ENCODE data around the gene TGFB3.

Gene TGFB3

GRCh38 chr14:76022991-76023390, 41.2 kb upstream of the TGFB3 start:
- H3K4me3 ChIP-seq (ENCODE audit: low read length): no peak overlapping the region
- H3K9me2 ChIP-seq (replicated peaks; ENCODE audit: insufficient read depth, low read length): no peaks in the 10 kb centered on the region
- H3F3A ChIP-seq (ENCODE audit: insufficient read depth, low read length): no peaks in the 10 kb centered on the region
- no peaks in the 10 kb centered on the region for H3K79me2 ChIP-seq (ENCODE audit: low read length)
- H4K20me1 ChIP-seq (ENCODE audit: insufficient read depth, low read length): no peaks in the 10 kb centered on the region
- H3K27me3 ChIP-seq (replicated peaks; ENCODE audit: insufficient read depth, low read length): no peaks in the 10 kb centered on the region
- no peaks in the 10 kb centered on the region for H3K36me3 ChIP-seq (replicated peaks; ENCODE audit: insufficient read depth, low read length)
- no peak overlapping the region for H3K9ac ChIP-seq (ENCODE audit: low read length)
- no peak overlapping the region for H3K4me2 ChIP-seq (ENCODE audit: low read depth, low read length)
- TF ChIP-seq, protein P1, sequence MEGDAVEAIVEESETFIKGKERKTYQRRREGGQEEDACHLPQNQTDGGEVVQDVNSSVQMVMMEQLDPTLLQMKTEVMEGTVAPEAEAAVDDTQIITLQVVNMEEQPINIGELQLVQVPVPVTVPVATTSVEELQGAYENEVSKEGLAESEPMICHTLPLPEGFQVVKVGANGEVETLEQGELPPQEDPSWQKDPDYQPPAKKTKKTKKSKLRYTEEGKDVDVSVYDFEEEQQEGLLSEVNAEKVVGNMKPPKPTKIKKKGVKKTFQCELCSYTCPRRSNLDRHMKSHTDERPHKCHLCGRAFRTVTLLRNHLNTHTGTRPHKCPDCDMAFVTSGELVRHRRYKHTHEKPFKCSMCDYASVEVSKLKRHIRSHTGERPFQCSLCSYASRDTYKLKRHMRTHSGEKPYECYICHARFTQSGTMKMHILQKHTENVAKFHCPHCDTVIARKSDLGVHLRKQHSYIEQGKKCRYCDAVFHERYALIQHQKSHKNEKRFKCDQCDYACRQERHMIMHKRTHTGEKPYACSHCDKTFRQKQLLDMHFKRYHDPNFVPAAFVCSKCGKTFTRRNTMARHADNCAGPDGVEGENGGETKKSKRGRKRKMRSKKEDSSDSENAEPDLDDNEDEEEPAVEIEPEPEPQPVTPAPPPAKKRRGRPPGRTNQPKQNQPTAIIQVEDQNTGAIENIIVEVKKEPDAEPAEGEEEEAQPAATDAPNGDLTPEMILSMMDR (IDR thresholded peaks at IDR 0.05; ENCODE audit: low read length): no peak
- no peak overlapping the region for H3K27ac ChIP-seq (ENCODE audit: low read length)
- no peak overlapping the region for H2AFZ ChIP-seq (ENCODE audit: low read length)
- H3K4me1 ChIP-seq (ENCODE audit: low read length): 0 out of 2 replicates have a peak, but pooled peaks cover 5% of the 10 kb centered on the region
- H3K9me3 ChIP-seq (replicated peaks; ENCODE audit: insufficient read depth, low read length): no peaks in the 10 kb centered on the region
- no peak for DNase-seq

GRCh38 chr14:76019676-76020075, 37.9 kb upstream of the TGFB3 start:
- TF ChIP-seq EZH2phosphoT487 (IDR thresholded peaks at IDR 0.05; ENCODE audit: low read length): no peak
- TF ChIP-seq, protein P1 (IDR thresholded peaks at IDR 0.05; ENCODE audit: low read length): no peak
- TF ChIP-seq EZH2 (optimal IDR thresholded peaks at IDR 0.05; ENCODE audit: low read depth, low read length): no peak
- Histone ChIP-seq H3K9me3 (replicated peaks; ENCODE audit: insufficient read depth, low read length) (no peaks in the 10 kb centered on the region), H3K27me3 (replicated peaks; ENCODE audit: insufficient read depth, low read length) (no peaks in the 10 kb centered on the region), H3K4me3 (ENCODE audit: low read length) (no peak overlapping the region), H3F3A (ENCODE audit: insufficient read depth, low read length) (no peaks in the 10 kb centered on the region), H3K27ac (ENCODE audit: low read length) (no peak overlapping the region), H3K4me2 (ENCODE audit: low read depth, low read length) (no peak overlapping the region), H2AFZ (ENCODE audit: low read length) (no peak overlapping the region), H4K20me1 (ENCODE audit: insufficient read depth, low read length) (no peaks in the 10 kb centered on the region), H3K79me2 (ENCODE audit: low read length) (no peaks in the 10 kb centered on the region), H3K9me2 (replicated peaks; ENCODE audit: insufficient read depth, low read length) (no peaks in the 10 kb centered on the region), H3K9ac (ENCODE audit: low read length) (no peak overlapping the region), H3K36me3 (replicated peaks; ENCODE audit: insufficient read depth, low read length) (no peaks in the 10 kb centered on the region), H3K4me1 (ENCODE audit: low read length) (0 out of 2 replicates have a peak, but pooled peaks cover 5% of the 10 kb centered on the region)
- DNase-seq: no peak

GRCh38 chr14:76015668-76016067, 33.9 kb upstream of the TGFB3 start:
- no peak overlapping the region for H3K27ac ChIP-seq (ENCODE audit: low read length)
- H3K4me1 ChIP-seq (ENCODE audit: low read length): no peaks in the 10 kb centered on the region
- H3K9ac ChIP-seq (ENCODE audit: low read length): no peak overlapping the region
- H3K27me3 ChIP-seq (replicated peaks; ENCODE audit: insufficient read depth, low read length): no peaks in the 10 kb centered on the region
- H3K4me3 ChIP-seq (ENCODE audit: low read length): no peak overlapping the region
- DNase-seq: no peak
- no peaks in the 10 kb centered on the region for H3K9me2 ChIP-seq (replicated peaks; ENCODE audit: insufficient read depth, low read length)
- H3K4me2 ChIP-seq (ENCODE audit: low read depth, low read length): no peak overlapping the region
- TF ChIP-seq, protein P1 (IDR thresholded peaks at IDR 0.05; ENCODE audit: low read length): no peak
- TF ChIP-seq EZH2phosphoT487 (IDR thresholded peaks at IDR 0.05; ENCODE audit: low read length) (no peak), EZH2 (optimal IDR thresholded peaks at IDR 0.05; ENCODE audit: low read depth, low read length) (no peak)
- H4K20me1 ChIP-seq (ENCODE audit: insufficient read depth, low read length): no peaks in the 10 kb centered on the region
- no peaks in the 10 kb centered on the region for H3K79me2 ChIP-seq (ENCODE audit: low read length)
- H2AFZ ChIP-seq (ENCODE audit: low read length): no peak overlapping the region
- H3K9me3 ChIP-seq (replicated peaks; ENCODE audit: insufficient read depth, low read length): no peaks in the 10 kb centered on the region
- no peaks in the 10 kb centered on the region for H3K36me3 ChIP-seq (replicated peaks; ENCODE audit: insufficient read depth, low read length)
- no peaks in the 10 kb centered on the region for H3F3A ChIP-seq (ENCODE audit: insufficient read depth, low read length)
